ENCODE results near the gene COL5A1. TPM values are rescaled to one million over a fixed set of nuclear protein-coding genes. Genes with fewer than 3 reads are reported as not detected.

The COL5A1 gene
- total RNA-seq, 4 donors from 2014 or later: 51.9 to 78.3 (median 62.4) TPM

- Histone ChIP-seq H3K27me3 (no peaks in the 10 kb centered on the region), H3K9me3 (no peaks in the 10 kb centered on the region), H3K27ac (peak overlapping the region in 1 of 4 donors; percentile 21), H3K36me3 (peaks cover 0 to 27% (median 0%) of the 10 kb centered on the region in 3 donors), H3K4me1 (peaks cover 0 to 73% (median 8%) of the 10 kb centered on the region in 4 donors), H3K4me3 (no peak overlapping the region)
- no peak for DNase-seq (ENCODE audit: low spot score in 2 of 2)
- no peak for TF ChIP-seq EP300 (IDR thresholded peaks at IDR 0.05)
- TF ChIP-seq CTCF (IDR thresholded peaks at IDR 0.05): no peak
- no peak for TF ChIP-seq POLR2A (IDR thresholded peaks at IDR 0.05)
- 72 to 75% methylated on average over 13 of the region's 13 CpGs for WGBS, 2 donors
These were observed 82.0 kb downstream of the COL5A1 start for GRCh38 chr9:134723491-134724190.

- Histone ChIP-seq H3K4me1 (peaks cover 0 to 65% (median 7%) of the 10 kb centered on the region in 4 donors), H3K4me3 (no peak overlapping the region), H3K27me3 (no peaks in the 10 kb centered on the region), H3K36me3 (peaks cover 0 to 28% (median 0%) of the 10 kb centered on the region in 3 donors), H3K27ac (peak overlapping the region in 1 of 4 donors; percentile 21), H3K9me3 (no peaks in the 10 kb centered on the region)
- no peak for TF ChIP-seq CTCF (IDR thresholded peaks at IDR 0.05)
- no peak for TF ChIP-seq POLR2A (IDR thresholded peaks at IDR 0.05)
- peak in 1 of 2 donors; percentile 17 for TF ChIP-seq EP300 (IDR thresholded peaks at IDR 0.05)
- peak; percentile 33 to 40 for DNase-seq (ENCODE audit: low spot score in 2 of 2)
- WGBS, 2 donors: 61 to 65% methylated on average over 20 to 25 of the region's 25 CpGs
These were observed 82.8 kb downstream of the COL5A1 start for GRCh38 chr9:134724202-134724911.

GRCh38 chr9:134724912-134725604 is 83.5 kb downstream of the COL5A1 start:
- Histone ChIP-seq H3K36me3 (peaks cover 0 to 30% (median 0%) of the 10 kb centered on the region in 3 donors), H3K9me3 (no peaks in the 10 kb centered on the region), H3K4me1 (peaks cover 0 to 61% (median 7%) of the 10 kb centered on the region in 4 donors), H3K27me3 (no peaks in the 10 kb centered on the region), H3K27ac (peak overlapping the region in 1 of 4 donors; percentile 21), H3K4me3 (no peak overlapping the region)
- no peak for DNase-seq (ENCODE audit: low spot score in 2 of 2)
- 68 to 83% methylated on average over 11 to 16 of the region's 17 CpGs for WGBS, 2 donors
- TF ChIP-seq POLR2A (IDR thresholded peaks at IDR 0.05) (no peak), CTCF (IDR thresholded peaks at IDR 0.05) (no peak), EP300 (IDR thresholded peaks at IDR 0.05) (no peak)

- TF ChIP-seq CTCF (IDR thresholded peaks at IDR 0.05) (no peak), POLR2A (IDR thresholded peaks at IDR 0.05) (no peak), EP300 (IDR thresholded peaks at IDR 0.05) (no peak)
- H3K4me3 ChIP-seq: no peak overlapping the region
- DNase-seq (ENCODE audit: low spot score in 2 of 2): no peak
- peaks cover 0 to 61% (median 7%) of the 10 kb centered on the region in 4 donors for H3K4me1 ChIP-seq
- no peaks in the 10 kb centered on the region for H3K27me3 ChIP-seq
- WGBS, 2 donors: 25 to 35% methylated on average over 4 of the region's 4 CpGs
- no peak overlapping the region for H3K27ac ChIP-seq
- H3K9me3 ChIP-seq: no peaks in the 10 kb centered on the region
- H3K36me3 ChIP-seq: peaks cover 0 to 35% (median 3%) of the 10 kb centered on the region in 3 donors
These were observed 84.0 kb downstream of the COL5A1 start for GRCh38 chr9:134725605-134725940.

Measured in tibial nerve (tissue), 4 donors.